Measurements from ENCODE around the gene MYH10.
"Not testable (repeated sequence)": the region's sequence is repeated elsewhere in the genome, so short reads cannot be mapped to it uniquely, and the experiment has no call there.

Gene MYH10

DNA sequence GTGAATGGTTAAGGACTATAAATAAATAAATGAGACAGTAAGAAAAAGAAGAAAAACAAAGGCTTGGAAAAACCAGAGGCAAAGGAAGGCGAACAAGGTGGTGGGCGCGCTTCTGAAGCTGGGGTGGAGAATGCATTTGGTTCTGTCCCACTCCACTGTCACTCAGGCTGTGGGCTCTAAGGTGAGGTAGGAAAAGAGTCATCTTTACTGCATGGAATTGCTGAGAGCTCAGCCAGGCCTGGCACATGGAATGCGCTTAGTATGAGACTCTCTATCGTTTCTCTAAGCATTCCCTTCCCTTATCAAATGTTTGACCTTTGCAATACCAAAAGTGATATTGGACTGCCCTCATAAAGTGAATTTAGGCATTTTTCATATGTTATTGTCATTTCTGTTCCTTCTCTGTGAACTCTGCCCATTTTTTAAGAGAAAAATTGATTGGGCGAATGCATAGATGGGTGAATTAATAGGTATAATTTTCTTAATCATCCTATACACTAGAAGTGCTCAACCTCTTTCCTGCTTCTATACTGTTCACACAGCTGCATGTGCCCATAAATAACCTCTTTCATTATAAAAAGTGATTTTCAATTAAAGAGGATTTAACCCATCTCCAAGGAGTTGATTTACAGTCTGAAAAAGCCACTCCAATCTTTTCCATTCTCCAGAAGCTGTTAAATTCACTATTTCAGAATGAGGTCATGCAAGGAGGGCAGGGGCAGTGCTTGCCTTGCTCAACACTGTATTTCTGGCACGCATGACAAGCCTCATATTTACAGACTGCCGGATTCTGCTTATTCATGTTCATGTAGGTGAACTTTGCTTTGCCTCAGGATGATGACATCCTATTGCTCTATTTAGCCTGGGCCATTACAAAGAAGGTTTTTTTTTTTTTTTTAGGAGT is 87.7 kb downstream of the MYH10 start:
- DNase-seq = no peak

DNA sequence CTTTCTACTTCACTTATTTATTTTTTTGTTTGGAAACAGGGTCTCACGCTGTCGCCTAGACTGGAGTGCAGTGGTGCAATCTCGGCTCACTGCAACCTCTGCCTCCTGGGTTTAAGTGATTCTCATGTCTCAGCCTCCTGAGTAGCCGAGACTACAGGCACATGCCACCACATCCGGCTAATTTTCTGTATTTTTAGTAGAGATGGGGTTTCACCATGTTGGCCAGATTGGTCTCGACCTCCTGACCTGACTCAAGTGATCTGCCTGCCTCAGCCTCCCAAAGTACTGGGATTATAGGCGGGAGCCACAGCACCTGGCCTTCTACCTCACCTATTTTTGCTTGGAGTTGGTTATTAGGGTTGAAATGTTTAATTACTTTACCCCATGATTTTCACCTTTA is 90.5 kb downstream of the MYH10 start:
- not testable (repeated sequence) for DNase-seq

DNA sequence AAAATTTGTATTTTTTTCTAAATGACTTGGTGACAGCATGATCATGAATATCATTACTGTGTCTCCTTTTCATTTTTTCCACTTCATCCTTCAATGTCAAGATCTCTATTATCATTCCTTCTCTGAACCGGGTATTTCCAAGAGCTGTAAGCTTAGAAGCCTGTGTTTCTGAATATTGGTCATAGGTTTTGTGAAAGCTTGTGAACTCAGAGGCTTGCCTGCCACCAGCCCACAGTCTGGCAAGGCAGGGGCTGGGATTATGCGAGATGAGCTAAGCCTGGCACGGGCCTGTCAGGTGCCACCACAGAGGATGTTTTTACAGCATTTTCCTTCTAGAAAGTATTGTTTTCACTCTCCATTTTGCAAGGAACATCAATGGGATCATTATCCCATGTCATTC is 92.8 kb downstream of the MYH10 start:
- DNase-seq = no peak

DNA sequence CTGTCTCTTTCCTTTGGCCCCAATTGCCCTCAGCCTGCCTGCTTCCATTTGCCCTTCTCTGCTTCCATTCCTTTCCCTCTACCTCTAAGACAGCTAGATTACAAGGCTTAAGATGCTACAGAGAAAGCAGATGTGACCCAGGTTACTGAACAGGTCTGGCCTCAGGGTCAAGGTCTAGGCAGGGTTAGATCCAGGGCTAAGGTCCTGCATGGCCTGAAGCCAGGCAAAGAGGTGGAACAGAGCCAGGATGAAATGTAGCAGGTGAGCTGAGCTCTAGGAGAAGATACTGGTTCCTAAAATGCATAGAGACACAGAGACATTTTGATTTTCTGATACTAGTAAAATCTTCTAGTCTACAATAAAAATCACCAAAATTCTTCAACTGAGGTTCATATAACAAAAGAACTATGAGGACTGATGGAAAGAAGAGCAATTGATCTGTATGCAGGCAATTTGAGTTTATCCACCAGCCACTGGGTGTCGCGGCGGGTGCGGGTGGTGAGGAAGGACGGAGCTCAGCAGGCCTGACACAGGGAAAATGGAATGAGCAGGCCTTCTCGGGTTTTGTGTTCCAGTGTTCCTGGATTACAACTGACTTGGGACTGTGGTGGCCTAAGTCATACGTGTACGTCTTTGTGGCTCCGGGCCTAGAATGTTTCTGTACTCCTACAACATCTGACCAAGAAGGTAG is 95.9 kb downstream of the MYH10 start:
- DNase-seq = no peak

DNA sequence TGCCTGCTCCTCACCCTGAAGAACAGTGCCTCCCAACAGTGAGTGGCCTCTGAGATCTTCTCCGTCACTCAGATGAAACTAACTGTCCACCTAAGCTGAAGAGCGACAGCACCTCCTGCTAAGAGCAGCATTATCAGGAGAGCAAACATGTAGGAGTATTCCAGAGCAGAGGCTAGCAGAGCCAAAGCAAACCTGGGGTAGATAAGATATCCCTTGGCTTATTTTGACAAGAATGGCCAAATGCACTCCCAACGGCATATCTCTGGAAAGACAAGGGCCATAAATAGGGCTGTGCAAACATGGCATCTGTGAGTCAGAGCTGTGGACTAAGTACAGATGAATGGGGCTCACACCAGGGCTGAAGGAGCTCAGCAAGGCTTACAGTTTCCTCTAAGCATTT is 98.5 kb downstream of the MYH10 start:
- no peak for DNase-seq

DNA sequence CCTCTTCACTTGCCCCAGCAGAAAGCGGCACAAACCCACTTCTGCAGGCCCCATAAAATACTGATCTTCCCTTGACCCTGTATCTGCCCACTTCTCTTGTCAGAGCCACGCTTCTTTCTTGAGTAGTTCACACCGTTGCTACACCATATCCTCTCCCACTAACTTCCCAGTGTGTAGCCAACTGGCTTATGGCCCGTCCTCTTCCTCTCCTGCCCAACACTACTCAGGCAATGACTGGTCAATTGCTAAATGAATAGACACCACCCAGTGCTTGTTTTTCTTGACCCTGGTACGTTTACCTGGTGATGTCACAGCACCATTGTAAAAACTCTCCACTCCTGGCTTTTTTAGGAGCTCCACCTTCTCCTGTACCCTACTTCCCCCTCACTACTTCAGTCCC is 107.9 kb downstream of the MYH10 start:
- no peak for DNase-seq

DNA sequence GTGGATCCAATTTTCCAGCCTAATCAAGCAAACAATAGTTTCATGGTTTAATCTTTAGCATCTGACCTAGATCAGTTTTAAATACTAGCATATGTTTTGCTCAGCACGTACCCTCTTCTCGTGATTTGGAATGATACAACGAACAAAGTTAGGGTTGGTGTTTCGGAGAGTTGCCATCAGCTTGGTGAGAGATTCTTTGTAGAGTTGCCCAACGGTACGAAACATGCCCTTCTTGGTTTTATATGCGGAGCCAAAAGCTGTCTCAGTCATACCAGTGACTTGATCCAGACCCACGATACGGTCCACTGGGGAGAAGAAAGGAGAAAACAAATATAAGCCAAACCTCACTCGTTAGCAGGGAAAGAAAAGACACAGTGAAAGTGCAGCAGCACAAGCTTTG is 109.5 kb downstream of the MYH10 start:
- no peak for DNase-seq

DNA sequence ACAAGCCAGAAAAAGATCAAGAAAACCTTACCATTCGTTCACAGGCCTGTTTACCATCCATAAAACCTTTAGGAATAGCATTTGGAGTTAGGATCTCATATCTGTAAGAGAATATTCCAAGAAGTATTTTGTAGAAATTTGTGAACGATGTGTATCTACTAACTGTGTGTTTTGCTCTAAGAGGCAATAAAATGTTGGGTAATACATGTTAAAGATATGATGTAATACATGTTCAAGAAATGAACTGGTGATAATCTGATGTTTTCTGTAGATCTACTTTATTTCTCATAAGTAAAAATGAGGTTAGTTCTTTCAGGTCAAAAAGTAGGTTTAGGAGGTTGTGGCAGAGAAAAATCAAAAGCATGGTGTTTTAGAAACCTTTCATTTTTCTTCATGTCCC is 111.7 kb downstream of the MYH10 start:
- no peak for DNase-seq

DNA sequence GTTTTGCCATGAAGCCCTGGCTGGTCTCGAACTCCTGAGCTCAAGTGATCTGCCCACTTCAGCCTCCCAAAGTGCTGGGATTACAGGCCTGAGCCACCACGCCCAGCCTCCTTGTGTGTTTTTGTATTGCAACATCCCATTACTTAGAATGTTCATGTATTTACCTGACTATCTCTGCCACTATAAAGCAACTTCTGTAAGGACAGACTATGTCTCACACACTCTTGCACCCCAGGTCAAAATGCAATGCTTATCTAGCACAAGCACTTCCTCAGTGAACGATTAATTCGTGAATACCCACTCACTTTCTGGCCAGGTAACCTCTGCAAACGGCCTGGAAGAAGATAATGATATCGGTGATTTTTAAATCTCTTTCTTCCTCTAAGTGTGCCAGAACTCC is 112.2 kb downstream of the MYH10 start:
- DNase-seq = no peak

DNA sequence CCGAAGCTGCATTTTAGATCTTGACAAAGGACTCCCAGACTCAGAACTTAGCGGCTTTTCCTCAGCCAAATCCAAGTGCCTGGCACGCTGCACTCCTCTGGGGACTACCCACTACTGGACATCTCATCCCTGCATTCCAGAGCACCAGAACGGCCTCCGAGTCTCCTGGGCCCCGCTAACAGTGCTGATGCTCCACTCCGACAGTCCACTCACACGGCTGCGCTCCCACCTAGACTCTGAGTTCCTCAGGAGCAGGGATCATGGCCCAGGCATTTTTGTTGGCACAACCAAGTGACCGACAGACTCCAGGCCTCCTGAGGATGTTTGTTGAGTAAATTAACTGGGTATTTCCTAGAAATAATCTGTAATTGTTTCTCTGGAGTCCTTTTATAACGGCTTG is 115.7 kb downstream of the MYH10 start:
- no peak for DNase-seq

DNA sequence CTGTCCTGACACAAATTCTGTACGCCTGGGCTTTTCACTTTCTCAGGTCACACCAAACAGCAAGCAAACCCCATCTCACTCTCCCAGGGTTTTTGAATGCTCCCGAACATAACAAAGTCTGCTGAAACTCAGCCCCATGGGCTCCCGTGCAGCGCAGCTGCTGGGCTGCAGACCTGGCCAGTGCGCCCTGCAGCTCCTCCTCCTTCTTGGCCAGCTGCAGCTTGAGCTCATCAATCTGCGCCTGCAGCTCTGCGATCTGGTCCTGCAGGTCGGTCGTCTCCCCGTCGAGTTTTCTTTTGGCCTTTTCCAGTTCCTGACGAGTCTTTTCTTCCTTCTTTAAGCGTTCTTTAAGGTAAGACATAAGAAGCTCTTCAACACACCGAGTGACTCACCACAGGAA is 124.4 kb downstream of the MYH10 start:
- no peak for DNase-seq

DNA sequence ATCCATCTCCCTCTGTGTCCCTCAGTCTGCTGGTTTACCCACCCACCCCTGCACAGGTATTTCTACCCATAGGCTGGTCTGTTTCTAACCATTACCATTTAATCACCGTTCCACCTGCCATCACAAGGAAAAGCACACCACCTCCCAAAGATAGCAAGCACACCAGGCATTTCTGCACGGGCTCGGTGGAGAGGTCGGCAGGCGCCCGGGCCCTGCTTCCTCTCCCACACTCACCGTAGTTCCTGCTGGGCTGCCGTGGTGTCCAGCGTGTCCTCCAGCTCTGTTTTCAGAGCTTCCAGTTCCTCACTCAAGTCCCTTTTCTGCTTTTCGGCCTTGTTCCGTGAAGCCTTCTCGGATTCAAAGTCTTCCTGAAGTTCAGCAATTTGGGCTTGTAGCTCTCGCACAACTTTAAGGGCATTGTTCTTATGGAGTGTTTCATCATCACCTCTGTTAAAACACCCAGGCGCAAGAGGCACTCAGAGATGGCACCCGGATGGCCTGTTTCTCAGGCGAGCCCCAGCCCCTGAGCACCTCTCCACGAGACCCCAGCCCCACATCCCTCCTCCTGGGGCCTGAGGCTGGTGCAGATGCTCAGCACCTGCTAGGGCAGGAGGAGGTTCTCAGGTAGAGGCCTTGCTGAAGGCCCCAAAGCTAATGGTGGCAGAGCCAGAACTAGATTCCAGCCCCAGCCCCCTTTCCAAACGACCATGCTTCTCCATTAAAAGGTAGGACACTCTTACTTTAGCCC is 125.9 kb downstream of the MYH10 start:
- no peak for DNase-seq

DNA sequence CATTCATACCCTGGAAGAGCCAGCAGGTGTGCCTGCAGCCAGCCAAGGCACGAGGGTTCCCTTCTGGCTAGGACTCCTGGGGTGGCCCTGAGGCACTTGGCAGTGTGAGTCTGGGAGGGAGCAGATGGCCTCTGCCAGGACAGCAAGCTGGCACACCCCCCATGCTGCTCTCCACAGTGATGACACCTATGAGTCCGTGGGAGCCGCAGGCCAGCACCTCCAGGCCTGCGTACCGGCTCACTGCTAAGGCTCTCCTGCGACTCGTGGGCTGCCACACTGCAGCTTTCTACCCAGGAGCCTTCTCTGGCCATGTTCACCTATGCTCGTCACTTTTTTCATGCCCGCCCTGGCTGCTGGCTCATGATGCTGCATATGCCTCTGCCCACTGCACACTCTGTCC is 126.7 kb downstream of the MYH10 start:
- DNase-seq = no peak

DNA sequence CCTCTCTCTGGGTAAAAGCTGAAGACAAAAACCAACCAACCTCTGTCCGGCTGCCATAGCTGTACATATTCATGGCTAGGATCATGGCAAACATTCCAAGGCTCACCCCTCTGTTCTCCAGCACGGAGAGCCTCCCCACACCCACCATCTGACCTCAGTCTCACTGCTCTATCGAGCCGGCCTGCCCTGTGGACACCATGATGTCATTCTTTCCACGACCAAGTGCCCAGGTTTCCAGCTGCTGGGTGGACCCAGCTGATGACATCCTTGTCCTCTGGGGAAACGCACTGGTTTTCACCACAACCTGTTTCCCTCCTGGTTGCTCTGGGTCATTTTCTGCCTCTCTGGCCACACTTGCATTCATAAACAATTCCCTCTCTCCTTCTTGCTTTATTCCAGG is 127.2 kb downstream of the MYH10 start:
- no peak for DNase-seq

DNA sequence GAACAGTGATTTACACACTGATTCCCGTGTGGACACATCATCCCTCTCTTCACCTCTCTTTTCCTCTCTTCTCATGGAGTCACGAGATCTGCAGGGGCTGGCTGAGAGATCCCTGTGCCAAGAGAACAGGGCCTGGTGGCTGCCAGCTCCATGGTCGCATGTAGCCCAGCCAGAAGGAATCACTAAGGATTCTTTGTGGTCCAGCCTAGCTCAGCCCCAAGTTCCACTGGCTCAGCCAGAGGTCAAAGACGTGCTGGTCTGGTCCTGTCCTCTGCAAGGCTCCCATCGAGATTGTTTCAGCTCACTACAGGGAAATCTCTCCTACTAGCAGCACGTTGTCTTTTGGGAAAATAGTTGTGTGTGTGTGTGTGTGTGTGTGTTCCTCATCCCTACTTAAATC is 128.4 kb downstream of the MYH10 start:
- no peak for DNase-seq

DNA sequence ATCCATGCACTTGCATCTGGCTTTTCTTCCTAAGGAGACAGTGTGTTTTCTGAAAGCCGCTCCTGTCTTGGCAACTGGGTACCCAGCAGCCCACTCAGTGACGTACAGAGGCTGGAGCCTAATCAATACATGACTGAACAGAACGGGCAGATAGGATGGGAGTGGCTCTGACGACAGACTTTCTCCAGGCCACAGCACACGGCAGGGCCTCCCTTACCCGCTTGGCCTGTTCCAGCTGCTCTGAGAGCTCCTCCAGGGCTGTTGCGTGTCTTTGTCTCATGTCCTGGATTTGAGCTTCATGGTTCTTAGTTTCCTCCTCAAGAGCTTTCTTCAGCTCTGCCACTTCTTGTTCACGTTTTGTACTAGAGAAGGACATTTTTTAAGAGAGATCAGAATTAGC is 129.9 kb downstream of the MYH10 start:
- no peak for DNase-seq

DNA sequence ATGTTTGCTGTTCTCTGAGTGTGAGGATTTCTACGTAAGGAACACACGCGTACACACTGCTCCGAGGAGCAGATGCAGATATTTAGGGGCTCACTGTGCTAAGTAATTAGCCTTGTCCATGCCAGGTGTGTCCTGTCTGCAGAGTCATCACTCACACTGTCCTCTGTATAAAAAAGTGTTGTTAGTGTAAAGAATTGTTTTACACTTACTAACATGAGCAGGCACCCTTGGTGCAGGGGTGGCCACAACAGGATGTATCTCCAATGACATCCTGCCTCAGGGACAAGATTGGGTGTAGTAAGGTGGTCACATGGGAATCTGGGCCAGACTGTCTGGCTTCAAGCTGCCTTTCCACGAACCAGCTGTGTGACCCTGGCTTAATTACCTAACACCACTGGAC is 130.9 kb downstream of the MYH10 start:
- no peak for DNase-seq

DNA sequence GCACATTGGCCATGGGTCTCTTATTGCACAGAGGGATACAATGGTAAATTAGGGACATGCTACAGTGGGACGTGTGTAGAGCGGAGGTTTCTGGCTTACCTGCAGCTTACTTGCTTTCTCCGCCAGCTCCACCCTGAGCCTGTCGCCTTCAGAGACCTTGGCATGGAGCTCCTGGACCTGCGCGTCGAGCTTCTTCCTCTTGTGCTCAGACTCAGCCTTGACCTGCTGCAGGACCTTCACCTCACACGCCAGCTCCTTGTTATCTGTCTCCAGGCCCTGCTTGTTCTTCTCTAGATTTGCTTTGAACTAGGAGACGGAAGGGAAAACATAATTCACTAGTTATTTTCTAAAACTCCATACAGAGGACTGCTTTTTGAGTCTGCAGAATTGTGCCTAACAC is 131.4 kb downstream of the MYH10 start:
- no peak for DNase-seq

DNA sequence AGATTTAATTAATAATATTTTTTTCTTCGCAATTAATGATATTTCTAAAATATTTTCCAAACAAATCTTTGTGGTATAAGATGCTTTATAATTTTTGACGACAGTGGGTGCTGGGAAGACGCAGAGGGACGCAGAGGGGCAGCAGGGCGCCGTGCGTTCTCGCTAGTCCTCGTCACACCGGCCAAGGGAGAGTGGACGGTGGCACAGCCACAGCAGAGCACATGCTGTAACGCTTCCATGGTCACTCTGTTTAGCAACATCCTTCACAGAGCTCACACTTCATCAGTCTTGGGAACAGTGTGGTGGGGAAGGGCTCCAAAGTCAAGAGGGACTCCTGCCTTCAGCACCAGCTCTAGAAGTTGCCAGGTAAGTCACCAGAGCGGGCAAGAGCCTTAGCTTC is 134.4 kb downstream of the MYH10 start:
- DNase-seq = no peak

DNA sequence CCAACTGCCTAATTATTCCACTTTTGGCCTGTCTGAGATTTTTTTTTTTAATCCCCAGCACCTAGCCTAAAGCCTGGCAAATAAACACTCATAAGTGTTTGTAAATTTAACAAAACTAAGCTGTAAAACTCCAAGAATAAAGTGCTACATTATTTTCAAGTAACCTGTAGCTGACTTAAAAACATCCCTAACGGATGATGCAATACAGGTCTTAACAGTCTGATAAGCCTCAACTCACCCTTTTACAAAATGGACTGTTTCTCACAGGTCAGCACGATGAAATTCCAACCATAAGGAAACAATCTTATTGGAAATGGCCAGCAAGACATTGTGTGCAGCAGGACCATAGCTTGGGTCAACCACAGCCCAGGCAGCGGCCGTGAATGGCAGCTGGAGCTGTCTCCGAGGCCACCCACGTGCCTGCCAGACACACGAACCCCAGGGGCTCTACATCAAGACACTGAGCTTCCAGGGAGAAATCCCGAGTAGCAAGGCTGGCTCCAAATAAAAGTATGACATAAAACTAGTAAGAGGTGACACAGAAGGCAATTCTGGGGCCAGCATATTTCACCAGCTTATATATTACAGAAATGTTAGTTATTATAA is 135.9 kb downstream of the MYH10 start:
- DNase-seq = no peak

DNA sequence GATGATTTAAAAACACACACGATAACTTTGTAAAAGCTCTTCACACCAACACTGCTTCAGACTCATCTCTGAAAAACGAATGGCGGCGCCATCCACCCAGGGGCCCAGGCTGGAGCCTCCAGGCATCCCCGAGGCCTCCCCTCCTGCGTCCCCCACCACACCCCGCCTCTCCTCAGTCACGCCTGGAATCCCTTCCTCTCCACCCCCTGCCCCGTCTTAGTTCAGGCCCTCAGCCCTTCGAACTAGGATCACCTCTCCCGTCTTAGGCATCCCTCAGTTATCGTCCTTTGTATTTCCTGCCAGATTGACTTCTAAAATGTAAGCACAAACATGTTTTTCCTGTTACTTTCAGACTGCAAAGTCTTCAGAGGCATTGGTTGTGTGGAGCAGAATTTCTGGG is 136.5 kb downstream of the MYH10 start:
- DNase-seq = no peak

DNA sequence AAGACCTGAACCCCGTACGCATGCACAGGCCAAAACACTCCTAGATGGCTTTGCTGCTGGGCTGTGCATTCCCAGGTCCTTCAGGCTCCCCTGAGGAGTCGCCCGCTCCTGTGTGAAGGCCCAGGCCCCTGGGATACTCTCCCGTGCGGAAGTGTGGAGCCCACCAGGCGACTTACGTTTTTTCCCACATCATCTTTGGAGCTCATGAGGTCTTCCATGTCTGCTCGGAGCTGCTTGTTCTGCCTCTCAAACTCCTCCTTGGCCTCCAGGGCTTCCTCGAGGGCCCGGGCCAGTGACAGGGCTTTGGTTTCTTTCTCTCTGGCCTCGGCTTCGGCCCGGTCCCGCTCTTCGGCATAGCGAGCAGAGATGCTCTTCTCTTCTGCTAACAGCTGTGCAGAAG is 138.4 kb downstream of the MYH10 start:
- no peak for DNase-seq

DNA sequence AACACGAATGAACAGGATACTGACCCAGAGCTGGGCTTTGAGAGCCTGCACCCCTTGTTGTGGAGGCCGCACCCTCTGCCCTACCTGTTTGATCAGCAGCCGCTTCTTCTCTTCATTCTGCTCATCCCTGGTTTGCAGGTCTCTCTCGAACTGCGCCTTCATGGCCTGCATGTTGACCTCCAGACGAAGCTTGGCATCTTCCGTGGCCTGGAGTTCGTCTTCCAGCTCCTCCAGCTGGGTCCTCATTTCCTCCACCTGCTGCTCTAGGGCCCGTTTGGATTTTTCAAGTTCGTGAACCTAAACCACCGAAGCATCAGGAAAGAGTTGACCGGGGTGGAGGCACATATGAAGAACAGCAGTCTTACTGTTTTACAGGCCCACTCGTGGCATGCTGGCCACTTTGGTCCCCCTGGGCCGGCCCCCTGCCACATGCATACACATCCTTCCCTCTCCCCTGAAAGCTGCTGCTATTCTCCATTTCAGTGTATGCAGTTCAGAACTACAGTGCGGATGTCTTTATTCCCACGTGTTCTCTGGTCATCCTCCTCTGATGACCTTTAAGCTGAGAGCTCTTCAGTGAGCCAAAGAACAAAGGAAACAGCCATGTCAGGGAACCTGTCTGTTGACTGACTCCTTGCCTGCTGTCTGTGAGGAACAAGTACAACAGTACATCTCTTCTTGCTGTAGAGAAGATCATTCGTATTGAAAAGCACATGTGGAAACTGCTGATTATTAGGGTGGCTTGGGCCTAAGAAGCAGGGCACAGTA is 140.1 kb downstream of the MYH10 start:
- no peak for DNase-seq

Measured in CD4-positive, alpha-beta T cell treated with Interleukin-6 for 4 hours (primary cell).